OCI-LY3 (cell line): ENCODE data around the gene FOXA3.

Source experiments
- H2AFZ ChIP-seq: fragments of 200-600, 300-600 bp; shearing (Covaris generic); 2 replicates; pipeline ENCODE4 v1.6.0; 2014; ENCODE audit warnings: antibody characterized with exemption, low read depth, low read length
- H3K27ac ChIP-seq: fragments of 200-600, 300-600 bp; sonication (generic); 2 replicates; pipeline ENCODE4 v1.5.1; 2014; ENCODE audit warnings: mild to moderate bottlenecking, low read length, moderate library complexity, mixed read lengths
- H3K27me3 ChIP-seq: fragments of 200-600, 300-600 bp; sonication (generic); 2 replicates; pipeline ENCODE4 v1.6.1; 2014; ENCODE audit warnings: low read depth, low read length, mixed read lengths
- H3K36me3 ChIP-seq: fragments of 200-600, 300-600 bp; sonication (generic); replicated peaks from 2 replicates; pipeline ENCODE3; 2014; ENCODE audit warnings: low read depth, low read length, mixed read lengths
- H3K4me1 ChIP-seq: fragments of 300-600, 200-600 bp; sonication (generic); 2 replicates; pipeline ENCODE4 v1.6.1; 2014; ENCODE audit warnings: low read length, mixed read lengths
- H3K4me2 ChIP-seq: fragments of 200-600, 300-600 bp; sonication (generic); 2 replicates; pipeline ENCODE4 v1.6.1; 2014; ENCODE audit warnings: low read length, mixed read lengths
- H3K4me3 ChIP-seq: fragments of 300-600, 200-600 bp; sonication (generic); 2 replicates; pipeline ENCODE4 v1.5.1; 2014; ENCODE audit warnings: antibody characterized with exemption, mild to moderate bottlenecking, low read length, moderate library complexity
- H3K79me2 ChIP-seq: fragments of 300-600, 200-600 bp; shearing (Covaris generic); 2 replicates; pipeline ENCODE4 v1.6.1; 2014; ENCODE audit warnings: mild to moderate bottlenecking, low read length, mixed read lengths
- H3K9ac ChIP-seq: fragments of 300-600, 200-600 bp; shearing (Covaris generic); 2 replicates; pipeline ENCODE4 v1.6.0; 2014; ENCODE audit warnings: mild to moderate bottlenecking, low read length, moderate library complexity
- H3K9me3 ChIP-seq: fragments of 200-600, 300-600 bp; shearing (Covaris generic); 2 replicates; pipeline ENCODE4 v1.6.1; 2014; ENCODE audit warnings: low read length, mixed read lengths; ENCODE audit not compliant: insufficient read depth
- H4K20me1 ChIP-seq: fragments of 200-600, 300-600 bp; sonication (generic); 2 replicates; pipeline ENCODE4 v1.6.1; 2016; ENCODE audit warnings: low read length, mixed read lengths; ENCODE audit not compliant: insufficient read depth
- EZH2phosphoT487 ChIP-seq: fragments of 200-600 bp; shearing (Covaris generic); IDR thresholded peaks from 2 replicates; pipeline ENCODE4 v1.6.1; 2018; ENCODE audit warnings: antibody characterized with exemption, mixed run types, low read depth
- TF ChIP-seq, protein P1 (sequence below): fragments of 200-600, 300-600 bp; sonication (generic); IDR thresholded peaks from 2 replicates; pipeline ENCODE4 v1.5.1; 2014; ENCODE audit warnings: antibody characterized with exemption, low read length, low read depth

FOXA3 gene

DNA sequence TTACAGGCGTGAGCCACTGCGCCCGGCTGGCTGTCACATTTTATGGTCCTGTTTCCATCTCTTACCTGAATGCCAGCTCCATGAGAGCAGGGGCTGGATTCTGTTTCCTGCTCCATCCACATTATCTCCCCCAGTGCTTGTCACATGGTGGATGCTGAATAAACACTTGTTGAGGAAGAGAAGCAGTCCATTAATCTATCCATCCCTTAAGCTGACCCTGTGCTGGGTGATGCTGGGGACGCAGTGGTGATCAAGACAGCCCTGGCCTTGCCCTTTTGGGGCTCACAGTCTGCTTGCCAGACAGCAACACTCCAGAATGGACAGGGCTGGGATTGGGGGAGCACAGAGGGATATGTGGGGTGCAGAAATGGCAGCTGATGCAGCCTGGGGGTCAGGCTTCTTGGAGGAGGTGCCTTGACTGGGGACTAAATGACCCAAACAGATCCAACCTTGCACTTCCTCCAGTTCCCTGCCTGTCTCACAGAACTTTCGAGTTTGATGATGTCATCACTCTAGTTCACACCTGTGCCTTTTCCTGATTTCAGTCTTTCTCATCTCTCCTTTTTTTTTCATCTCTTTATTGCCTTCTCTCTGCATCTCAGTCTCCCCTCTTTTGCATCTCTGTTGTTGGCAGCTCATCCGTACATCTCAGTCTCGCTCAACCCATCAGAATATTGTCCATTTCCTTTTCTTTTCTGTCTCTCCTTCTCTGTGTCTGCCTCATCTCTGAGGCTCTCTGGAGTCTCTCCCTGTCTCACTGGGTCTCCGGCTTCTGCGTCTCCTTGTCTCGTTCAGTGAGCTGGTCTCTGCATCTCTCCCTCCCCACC is 17.2 kb downstream of the FOXA3 start:
- TF ChIP-seq, protein P1, sequence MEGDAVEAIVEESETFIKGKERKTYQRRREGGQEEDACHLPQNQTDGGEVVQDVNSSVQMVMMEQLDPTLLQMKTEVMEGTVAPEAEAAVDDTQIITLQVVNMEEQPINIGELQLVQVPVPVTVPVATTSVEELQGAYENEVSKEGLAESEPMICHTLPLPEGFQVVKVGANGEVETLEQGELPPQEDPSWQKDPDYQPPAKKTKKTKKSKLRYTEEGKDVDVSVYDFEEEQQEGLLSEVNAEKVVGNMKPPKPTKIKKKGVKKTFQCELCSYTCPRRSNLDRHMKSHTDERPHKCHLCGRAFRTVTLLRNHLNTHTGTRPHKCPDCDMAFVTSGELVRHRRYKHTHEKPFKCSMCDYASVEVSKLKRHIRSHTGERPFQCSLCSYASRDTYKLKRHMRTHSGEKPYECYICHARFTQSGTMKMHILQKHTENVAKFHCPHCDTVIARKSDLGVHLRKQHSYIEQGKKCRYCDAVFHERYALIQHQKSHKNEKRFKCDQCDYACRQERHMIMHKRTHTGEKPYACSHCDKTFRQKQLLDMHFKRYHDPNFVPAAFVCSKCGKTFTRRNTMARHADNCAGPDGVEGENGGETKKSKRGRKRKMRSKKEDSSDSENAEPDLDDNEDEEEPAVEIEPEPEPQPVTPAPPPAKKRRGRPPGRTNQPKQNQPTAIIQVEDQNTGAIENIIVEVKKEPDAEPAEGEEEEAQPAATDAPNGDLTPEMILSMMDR: no peak
- no peak for TF ChIP-seq EZH2phosphoT487
- H3K79me2 ChIP-seq: peaks cover 21% of the 10 kb centered on the region
- H4K20me1 ChIP-seq: no peaks in the 10 kb centered on the region
- H2AFZ ChIP-seq: peak overlapping the region; percentile 1; the same call in 1 of the 2 replicates
- H3K9ac ChIP-seq: peak overlapping the region; percentile 96
- H3K27ac ChIP-seq: peak overlapping the region; percentile 84
- peaks cover 11% of the 10 kb centered on the region for H3K36me3 ChIP-seq
- H3K27me3 ChIP-seq: no peaks in the 10 kb centered on the region
- H3K4me1 ChIP-seq: peaks cover 45% of the 10 kb centered on the region
- H3K4me3 ChIP-seq: peak overlapping the region; percentile 86
- H3K9me3 ChIP-seq: no peaks in the 10 kb centered on the region
- peak overlapping the region; percentile 99 for H3K4me2 ChIP-seq

DNA sequence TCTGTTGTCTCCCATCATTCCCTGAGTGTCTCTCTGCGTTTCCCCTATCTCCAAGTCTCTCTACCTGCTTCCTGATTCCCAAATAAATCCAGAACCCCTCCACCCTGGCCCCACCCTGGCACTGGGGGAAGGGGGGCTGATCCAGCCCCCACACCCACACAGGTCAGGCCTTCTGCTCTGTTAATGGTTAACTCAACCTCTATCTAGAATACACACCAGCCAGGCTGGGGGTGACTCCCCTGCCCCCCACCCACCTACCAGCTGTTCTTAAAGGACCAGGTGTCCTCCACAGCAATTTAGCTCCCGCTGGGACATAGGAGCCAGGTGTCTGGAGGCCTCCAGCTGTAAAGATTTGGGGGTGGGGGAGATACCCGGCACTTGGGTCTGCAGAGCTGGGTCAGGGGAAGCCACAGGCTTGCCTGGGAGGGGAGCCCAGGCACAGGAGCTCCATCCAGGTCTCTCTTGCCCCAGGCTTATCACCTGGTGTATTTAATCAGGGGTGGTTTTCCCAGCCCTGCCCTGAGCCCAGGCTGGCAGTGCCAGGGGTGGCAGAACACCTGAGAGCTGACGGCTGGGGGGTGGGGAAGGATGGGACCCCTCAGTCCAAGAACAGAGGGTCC is 17.9 kb downstream of the FOXA3 start:
- peak overlapping the region; percentile 96 for H3K9ac ChIP-seq
- peaks cover 37% of the 10 kb centered on the region for H3K4me1 ChIP-seq
- no peaks in the 10 kb centered on the region for H3K27me3 ChIP-seq
- H3K79me2 ChIP-seq: peaks cover 21% of the 10 kb centered on the region
- H3K36me3 ChIP-seq: peaks cover 11% of the 10 kb centered on the region
- peak overlapping the region; percentile 84 for H3K27ac ChIP-seq
- TF ChIP-seq, protein P1: no peak
- no peak for TF ChIP-seq EZH2phosphoT487
- peak overlapping the region; percentile 86 for H3K4me3 ChIP-seq
- H4K20me1 ChIP-seq: no peaks in the 10 kb centered on the region
- H3K4me2 ChIP-seq: peak overlapping the region; percentile 99
- no peaks in the 10 kb centered on the region for H3K9me3 ChIP-seq
- H2AFZ ChIP-seq: peak overlapping the region; percentile 1; the same call in 1 of the 2 replicates

DNA sequence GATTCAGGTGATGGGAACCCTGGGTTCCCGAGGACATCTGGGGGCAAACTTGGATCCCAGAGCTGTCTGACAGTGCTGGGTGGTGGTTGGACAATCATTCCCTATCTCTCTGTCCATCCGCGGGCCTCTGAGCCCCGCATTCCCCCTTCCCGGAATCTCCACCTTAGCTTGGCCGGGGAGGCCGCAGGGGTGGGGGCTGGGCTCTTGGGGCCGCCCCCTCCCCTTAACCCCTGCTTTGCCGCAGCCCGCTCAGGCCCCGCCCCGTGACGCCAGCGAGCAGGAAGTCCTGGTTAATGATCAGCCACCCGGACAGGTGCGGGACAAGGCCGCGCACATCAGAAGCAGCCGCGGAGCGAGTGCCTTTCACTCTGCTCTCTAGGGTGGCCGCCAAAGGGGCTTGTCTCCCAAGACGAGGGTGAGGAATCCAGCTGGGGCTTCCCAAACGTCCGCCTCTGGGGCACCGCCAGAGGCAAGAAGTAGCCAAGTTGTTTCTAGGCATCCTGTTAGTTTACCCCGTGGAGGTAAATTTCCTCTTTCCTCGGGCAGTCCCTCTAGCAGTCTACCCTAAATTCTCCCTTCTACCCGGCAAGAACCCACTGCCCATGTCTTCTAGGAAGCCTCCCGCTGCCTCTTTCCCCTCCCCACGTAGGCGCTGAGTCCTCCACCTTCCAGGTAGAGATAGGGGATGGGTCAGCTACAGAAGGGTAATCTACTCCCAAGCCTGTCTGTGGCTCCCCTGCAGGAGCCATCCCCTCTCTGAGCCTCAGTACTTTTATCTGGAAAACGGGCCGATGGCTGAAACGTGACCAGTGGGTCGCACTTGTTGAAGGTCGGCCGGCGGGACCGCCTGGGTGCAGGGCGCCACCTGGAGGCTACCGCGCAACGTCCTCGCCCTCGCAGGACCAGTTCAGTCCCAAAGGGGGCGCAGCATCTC is 18.8 kb downstream of the FOXA3 start:
- Histone ChIP-seq H3K4me3 (peak overlapping the region; percentile 86), H3K36me3 (peaks cover 11% of the 10 kb centered on the region), H3K27me3 (no peaks in the 10 kb centered on the region), H3K4me1 (peaks cover 39% of the 10 kb centered on the region), H3K9me3 (no peaks in the 10 kb centered on the region), H3K79me2 (peaks cover 21% of the 10 kb centered on the region), H3K4me2 (peak overlapping the region; percentile 99), H3K9ac (peak overlapping the region; percentile 96), H4K20me1 (no peaks in the 10 kb centered on the region), H2AFZ (no peak overlapping the region), H3K27ac (peak overlapping the region; percentile 84)
- TF ChIP-seq, protein P1: peak; percentile 99
- TF ChIP-seq EZH2phosphoT487: no peak
